Adrenal gland (tissue), 5 donors: Measurements from ENCODE around the gene PUM2.

Source experiments
- POLR2A ChIP-seq, 2 donors: fragments of 450-650 bp; IDR thresholded peaks; one replicate each; pipeline ENCODE4 v1.6.1; 2017; ENCODE audit warnings: antibody characterized with exemption in 2 of 2, mild to moderate bottlenecking in 2 of 2, moderate library complexity in 1 of 2
- TF ChIP-seq, protein P1 (sequence below), 6 experiments: fragments of 450-650 bp in 4 of 6; fragments of 200-600 bp in 2 of 6; sonication (generic) in 1 of 6; IDR thresholded peaks; 1 replicate in 5 of 6; 2 replicates in 1 of 6; pipeline versions ENCODE4 v1.5.1 to v1.8.0; 2016 to 2021; ENCODE audit warnings: antibody characterized with exemption in 6 of 6, mild to moderate bottlenecking in 2 of 6, moderate library complexity in 1 of 6
- donor health status: DM: no; HTN: no; CAD: no.

- TF ChIP-seq, protein P1, sequence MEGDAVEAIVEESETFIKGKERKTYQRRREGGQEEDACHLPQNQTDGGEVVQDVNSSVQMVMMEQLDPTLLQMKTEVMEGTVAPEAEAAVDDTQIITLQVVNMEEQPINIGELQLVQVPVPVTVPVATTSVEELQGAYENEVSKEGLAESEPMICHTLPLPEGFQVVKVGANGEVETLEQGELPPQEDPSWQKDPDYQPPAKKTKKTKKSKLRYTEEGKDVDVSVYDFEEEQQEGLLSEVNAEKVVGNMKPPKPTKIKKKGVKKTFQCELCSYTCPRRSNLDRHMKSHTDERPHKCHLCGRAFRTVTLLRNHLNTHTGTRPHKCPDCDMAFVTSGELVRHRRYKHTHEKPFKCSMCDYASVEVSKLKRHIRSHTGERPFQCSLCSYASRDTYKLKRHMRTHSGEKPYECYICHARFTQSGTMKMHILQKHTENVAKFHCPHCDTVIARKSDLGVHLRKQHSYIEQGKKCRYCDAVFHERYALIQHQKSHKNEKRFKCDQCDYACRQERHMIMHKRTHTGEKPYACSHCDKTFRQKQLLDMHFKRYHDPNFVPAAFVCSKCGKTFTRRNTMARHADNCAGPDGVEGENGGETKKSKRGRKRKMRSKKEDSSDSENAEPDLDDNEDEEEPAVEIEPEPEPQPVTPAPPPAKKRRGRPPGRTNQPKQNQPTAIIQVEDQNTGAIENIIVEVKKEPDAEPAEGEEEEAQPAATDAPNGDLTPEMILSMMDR (IDR thresholded peaks at IDR 0.05): no peak
- no peak for TF ChIP-seq POLR2A (IDR thresholded peaks at IDR 0.05)
These were observed 37.0 kb downstream of the PUM2 start for GRCh38 chr2:20313659-20314058.
